Stimulated activated CD8-positive, alpha-beta memory T cell treated with anti-CD3 and anti-CD28 coated beads, Interleukin-4, amount 100 ng/mL, for 24 hours (primary cell): Measurements from ENCODE around the gene ARHGAP18.

ENCODE experiments used
- DNase-seq: peaks from one replicate; pipeline ENCODE4 v3.0.0-alpha.2; 2020; ENCODE audit warnings: low read depth

Gene ARHGAP18

DNA sequence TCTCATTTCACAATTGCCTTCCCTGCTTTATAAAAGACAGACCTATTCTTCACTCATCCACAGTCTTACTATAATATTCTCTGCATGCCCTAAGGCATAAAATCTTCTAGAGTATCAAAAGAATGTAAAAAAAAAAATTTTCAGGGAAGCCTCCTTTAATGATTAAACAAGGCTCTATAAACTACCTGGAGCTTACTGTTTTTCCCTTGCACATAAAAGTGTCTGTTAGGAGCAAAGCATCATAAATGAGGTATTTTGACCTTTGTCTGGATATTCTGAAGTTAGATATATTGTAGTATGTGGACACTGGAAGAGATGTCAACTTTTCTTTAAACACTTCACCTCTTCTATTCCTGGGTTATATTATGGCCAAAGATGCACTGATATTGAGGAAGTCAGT lies 97.5 kb downstream of the ARHGAP18 start:
- no peak for DNase-seq

DNA sequence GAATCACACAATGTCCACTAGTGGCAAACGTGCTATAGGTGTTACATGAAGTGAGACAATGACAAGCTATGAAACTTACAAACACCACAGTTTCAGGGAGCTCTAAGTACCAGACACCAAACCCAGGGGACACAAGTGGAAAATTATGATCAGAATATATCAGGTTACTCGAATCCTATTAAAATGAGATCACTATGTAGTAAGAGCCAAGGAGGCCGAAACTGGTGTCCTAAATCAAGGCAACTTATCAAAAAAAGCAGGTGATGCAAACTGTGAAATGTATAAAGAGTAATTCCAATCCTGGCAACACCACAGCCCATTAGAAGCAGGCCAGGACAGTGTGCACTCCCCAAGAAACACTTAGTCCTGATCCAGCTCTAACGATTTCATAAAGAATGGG lies 100.3 kb downstream of the ARHGAP18 start:
- no peak for DNase-seq

DNA sequence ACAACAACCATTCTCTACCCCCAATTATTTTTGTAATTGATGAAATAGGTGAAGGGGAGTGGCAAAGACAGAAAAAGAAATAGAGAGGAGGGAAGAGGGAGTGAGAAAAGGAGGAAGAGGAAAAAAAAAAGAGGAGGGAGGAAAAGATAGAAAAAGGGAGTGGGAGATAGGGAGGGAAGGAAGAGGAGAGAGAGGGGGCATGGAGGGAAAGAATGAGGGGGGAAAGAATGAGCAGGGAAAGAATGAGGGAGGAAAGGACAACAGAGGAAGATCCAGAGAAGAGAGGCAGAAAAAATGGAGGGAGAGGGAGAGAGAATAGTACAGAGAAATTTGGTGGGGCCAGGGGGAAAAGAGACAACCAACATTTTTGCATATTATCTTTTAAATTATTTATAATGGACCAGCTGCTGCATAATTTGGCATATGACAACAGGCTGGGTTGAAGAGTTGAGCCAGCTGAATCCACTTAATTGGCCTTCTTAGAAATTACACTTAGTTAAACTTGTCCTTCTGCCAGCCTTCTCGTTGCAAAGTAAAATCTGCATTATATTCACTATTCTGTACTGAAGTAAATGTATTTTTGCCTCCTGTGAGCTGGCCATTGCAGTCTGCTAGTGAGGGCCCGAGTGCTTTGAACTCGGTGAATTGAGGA lies 101.0 kb downstream of the ARHGAP18 start:
- no peak for DNase-seq

DNA sequence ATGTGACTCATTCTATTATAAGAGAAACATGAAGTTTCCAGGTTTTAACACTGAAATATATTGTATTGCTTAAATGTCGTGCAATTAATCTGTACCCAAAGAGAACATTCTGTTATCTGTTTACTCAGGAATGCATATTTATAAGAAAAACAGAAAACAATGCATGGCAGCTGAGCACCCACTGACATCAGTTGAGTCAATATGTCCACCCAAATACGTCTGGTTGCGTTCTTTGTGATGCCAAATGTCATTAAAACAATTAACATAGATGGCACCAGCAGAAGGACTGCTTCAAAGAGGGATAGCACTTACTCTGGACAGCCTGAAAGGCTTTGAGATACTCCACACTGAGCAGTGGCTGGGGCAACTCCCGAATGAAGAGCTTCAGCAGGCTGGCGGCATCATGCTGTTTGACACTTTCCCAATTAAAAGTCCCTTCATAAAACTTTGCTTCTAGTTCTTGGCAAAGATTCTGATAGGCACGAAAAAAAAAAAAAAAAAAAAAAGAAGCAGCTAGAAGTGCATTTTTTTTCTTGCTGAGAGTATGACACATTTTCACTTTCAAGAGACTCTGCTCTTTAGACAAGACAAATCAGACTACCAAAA lies 102.3 kb downstream of the ARHGAP18 start:
- no peak for DNase-seq

DNA sequence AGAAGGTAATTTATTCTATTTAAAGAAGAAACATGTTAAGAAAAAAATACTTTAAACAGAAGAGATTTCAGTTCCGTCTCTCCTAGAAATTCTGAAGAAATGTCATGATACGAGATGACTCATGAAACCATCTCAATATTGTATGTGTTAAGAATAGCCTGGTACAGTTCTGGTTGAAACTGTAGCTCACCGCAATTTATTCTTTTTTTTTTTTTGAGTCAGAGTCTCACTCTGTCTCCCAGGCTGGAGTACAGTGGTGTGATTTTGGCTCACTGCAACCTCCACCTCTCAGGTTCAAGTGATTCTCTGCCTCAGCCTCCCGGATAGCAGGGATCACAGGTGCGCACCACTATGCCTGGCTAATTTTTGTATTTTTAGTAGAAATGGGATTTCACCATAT lies 103.3 kb downstream of the ARHGAP18 start:
- no peak for DNase-seq

DNA sequence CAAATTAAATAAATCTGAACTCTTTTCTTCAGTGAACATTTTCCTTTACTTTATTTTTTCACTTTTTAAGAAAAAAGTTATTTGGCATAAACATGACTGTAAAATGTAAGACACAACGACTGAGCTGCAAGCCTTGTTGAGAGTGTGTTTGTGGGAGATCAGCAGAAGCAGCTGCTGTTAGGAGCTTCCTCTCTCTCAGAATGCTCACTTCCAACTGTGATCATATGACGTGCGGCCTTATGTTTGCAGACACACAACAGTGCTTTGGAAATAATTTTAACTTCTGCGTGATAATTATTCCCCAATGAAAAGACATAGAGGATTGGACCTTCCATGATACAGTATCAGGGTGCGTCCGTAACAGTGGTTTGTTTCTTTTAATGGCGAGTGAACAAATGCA lies 104.0 kb downstream of the ARHGAP18 start:
- DNase-seq, result no peak

DNA sequence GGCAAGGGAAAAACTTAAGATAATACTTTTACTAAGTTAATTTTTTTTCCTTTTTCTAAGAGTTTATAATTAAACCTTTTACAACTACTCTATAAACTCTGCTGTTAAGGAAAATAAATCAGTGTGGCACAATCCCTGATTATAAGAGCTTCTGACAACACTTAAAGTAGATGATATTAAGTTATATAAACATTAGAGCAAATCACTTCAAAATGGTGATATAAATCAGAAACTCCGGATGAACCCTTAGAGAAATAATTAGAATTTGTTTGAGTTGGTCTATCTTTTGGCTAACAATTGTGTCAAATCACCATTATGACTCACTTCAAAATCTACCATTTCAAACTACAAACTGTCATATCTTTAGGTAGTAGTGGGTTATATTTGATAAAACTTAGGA lies 104.9 kb downstream of the ARHGAP18 start:
- no peak for DNase-seq

DNA sequence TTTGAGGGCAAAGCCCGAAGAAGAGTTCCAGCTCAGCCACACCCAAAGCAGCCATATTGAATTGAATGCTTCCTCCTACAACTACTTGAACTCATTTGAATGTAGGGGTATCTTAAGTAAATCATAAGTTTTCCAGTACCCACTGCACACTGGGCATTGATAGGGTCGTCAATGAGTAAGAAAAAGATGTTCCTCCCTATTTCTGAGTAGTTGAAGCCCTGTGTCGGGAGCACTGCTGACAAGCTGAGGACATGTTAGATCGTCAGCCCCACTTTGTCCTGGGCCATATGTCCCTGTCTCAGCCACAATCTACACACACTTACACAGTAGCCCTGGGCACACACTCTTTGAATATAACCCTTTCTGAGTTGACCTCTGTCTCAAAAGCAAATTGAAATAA lies 105.7 kb downstream of the ARHGAP18 start:
- DNase-seq, result no peak

DNA sequence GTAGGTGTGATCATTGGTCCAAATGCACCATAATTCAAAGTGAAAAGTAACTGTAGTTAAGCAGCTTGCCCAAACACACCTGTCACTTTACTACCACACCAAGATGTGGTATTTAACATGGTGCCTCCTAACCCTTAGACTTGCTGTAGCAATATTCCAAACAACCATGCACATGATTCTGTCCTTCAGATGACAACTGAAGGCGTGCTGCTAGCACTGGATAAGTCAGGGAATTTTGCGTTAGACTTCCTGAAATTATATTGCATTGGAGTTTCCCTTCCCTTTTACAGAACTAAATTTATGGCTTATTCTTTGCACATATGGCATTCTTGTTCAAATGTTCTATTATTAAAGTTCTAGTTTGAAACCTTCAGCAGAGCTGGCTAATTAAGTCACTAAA lies 106.2 kb downstream of the ARHGAP18 start:
- no peak for DNase-seq

DNA sequence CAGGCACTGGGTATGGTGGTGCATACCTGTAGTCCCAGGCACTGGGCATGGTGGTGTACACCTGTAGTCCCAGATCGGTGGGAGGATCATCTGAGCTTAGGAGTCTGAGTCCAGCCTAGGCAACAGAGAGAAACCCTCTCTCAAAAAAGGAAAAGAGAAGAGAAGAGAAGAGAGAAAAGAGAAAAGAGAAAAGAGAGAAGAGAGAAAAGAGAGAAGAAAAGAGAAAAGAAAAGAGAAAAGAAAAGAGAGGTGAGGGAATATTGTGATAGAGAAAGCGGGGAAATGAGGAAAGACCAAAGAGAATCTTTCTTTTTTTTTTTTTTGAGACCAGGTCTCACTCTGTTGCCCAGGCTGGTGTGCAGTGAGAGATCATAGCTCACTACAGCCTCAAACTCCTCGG lies 108.7 kb downstream of the ARHGAP18 start:
- no peak for DNase-seq

DNA sequence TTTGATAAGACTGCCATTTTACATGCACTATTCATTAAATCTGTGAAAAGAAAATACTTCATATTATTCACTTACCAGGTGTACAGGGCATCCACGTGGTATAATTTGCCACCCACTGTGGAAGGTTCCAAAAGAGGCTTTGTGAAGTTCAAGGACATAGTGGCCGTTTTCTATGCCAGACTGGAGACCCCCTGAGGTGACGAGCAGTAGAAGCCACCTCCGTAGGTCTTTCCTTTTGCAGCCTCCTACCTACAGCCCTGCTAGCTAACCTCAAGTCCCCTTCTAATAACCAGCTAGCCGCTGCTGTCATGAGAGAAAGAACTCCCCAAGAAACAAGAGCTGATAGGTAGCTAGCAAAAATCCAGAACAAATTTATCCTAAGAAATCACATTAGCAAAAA lies 110.5 kb downstream of the ARHGAP18 start:
- no peak for DNase-seq

DNA sequence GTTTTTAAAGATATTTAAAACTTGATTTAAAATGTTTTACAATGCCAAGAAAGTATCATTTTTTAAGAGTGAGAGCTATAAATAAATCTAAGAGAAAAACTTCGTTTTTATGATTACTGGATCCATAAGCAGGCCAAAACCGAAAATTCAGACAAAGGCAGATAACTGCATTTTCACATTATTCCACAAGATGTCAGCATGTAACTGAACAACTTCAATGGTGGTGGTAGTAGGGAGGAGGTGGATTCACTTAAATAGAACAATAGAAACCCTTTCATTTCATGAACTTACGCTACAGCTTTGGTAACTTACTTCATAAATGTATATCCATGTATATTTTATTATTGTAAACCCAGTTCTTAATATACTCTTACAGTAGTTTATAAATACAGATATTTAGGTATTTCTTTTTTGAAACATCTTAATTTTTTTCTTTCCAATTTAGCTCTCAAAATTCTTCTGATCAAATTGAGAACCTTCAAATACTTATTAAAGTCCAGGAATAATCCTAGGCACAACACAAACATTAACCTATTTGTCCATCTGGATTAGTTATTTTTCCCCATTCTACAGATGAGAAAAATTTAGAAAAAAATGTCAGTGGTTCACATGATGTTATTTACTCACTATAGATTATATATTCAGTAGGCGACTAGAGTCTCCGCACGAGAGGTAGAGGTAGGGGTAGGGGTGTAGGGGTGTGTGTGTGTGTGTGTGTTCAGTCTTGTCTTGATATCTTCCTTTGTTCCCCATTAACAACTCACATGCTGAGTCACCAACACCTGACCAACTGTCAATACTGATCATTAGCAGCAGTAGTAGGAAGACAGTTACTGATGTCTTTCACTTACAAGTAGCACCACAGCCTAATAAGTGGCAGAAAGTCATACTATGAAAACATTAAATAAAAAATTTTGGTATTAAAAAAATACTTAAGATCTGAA lies 111.5 kb downstream of the ARHGAP18 start:
- DNase-seq, result no peak

DNA sequence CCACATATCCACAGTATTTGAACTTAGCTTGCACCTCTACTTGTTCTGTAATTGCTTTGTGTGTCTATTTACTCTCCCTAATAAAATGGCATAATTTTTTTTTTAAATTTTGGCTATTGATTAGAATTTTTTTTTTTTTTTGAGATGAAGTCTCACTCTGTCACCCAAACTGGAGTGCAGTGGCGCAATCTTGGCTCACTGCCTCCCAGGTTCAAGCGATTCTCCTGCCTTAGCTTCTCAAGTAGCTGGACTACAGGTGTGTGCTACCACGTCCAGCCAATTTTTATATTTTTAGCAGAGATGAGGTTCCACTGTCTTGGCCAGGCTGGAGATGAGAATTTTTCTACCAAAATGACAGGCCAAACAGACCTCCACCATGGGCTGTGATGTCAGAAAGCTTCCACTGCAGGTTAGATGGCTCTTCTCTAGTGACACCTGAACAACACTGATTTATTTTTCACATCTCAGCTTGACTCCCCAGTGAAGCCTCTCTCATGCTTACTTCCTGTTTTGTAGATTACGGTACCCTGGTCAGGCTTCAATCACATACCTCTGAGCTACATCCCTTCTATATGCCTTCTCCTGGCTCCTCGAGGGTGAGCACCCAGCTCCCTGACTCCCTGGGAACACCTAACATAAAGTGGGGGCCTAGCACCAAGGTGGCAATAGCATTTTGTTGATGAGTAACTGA lies 112.8 kb downstream of the ARHGAP18 start:
- DNase-seq, result no peak

DNA sequence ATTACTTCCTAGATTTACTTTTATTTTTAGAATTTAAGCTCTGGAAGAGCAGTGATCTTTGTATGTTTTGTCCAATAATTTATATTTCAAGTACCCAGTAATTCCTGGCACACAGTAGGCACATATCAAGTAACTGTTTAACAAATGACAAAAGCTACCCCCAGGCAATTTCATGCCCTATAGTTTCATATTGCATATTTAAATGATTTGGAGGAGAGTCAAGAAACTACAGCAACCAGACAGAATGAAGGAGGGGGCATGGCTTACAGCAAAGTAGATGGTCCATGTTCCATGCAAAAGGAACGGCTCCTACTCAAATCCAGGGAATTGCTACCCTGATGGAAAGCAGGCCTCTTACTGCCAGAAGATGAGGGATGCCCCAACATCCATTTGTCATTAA lies 113.5 kb downstream of the ARHGAP18 start:
- DNase-seq, result no peak

DNA sequence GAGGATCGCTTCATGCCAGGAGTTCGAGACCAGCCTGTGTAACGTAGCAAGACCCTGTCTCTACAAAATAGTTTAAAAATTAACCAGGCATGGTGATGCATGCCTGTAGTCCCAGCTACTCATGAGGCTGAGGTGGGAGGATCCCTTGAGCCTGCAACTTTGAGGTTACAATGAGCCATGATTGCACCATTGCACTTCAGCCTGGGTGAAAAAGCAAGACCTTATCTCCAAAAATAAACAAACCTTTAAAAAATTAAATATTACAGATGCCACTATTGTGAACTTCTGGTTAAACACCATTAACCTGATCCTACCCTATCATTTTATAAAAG lies 116.8 kb downstream of the ARHGAP18 start:
- DNase-seq, result no peak

DNA sequence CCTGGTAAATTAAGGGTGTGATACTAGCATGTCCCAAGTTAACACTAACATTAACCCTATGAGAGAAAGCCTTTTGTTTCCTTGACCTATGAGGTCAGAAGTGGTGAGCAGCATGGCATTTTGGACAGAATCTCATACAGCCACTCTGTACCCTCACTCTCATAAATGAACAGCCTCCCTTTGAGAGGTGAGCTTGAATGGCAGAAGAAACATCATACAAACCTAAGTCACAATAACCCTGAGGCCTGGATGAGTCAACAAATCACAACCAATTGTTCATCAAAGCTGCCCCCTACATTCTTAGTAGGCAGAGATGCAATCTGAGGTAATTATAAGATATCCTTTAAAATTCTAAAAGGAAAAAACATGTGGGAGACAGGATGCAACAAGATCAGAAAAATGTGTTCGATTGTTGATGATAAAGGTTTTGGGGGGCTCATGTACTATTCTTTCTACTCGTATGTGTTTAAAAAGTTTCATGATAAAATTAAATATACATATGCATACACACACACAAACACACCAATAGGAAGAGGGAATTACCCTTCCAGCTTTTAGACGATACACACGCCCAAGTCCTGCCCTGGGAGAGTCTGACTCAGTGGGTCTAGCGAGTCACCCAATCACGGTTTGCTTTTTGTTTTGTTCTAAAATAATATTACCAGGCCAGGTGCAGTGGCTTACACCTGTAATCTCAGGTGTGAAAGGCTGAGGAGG lies 117.3 kb downstream of the ARHGAP18 start:
- DNase-seq, result no peak

DNA sequence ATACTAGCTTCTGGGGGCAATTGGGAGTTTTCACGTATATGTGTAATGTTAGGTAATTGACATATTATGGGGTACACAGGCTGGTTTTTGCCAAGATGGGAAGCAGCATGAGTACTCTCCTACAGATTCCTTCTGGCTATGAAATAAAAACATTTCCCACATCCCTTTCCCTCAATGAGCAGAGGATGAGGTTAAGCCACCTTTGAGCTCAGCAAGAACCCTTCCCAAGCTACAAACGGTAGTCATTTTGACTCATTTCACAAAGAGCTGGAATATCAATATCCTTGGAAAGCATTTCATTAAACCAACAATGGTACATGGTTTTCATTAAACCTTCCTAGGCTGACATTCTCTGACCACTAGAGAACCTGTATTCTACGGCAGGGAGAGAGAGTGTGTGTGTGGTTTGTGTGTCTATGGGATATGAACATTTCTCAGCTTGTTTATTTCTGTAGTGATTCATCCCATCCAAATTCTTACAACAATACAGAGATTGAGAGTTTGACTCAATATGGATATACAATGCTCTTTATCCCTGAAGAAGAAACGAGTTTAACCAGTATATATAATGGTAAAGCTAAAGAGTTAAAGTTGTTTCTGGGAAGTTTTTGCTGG lies 119.5 kb downstream of the ARHGAP18 start:
- no peak for DNase-seq

DNA sequence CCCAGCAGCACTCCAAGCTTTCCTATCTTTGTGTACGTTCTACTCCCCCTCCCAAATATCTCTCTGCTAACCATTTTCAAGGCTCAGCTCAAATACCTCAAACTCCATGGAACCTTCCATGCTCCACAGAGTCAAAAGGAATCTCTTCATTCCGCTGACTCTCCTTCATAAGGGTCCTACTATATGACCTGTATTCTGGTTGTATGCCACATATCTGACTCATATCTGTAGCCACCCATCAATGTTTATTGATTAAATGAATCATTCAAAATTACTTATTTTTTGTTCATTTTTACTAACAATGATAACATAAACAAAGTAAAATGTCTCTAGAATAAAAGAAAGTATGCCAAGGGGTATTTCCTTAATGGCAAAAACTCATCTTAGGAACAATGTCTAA lies 123.2 kb downstream of the ARHGAP18 start:
- no peak for DNase-seq

DNA sequence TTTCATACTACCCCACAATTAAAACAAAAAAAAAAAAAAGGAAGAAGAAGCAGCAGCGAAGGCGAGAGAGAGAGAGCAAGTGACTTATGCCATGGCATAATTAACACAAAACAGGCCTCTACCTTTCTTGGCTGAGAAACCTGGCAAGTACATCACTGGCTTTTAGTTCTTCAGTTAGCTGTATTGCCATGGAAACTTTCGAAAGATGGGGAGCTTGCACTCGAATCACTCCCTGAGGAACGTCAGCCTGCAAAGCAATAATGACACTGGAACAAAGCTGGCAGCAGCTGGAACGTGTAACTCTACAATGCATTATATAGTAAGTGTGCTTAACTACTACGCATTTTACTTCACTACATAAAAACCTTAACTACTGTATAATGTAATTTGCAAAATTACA lies 126.1 kb downstream of the ARHGAP18 start:
- no peak for DNase-seq

DNA sequence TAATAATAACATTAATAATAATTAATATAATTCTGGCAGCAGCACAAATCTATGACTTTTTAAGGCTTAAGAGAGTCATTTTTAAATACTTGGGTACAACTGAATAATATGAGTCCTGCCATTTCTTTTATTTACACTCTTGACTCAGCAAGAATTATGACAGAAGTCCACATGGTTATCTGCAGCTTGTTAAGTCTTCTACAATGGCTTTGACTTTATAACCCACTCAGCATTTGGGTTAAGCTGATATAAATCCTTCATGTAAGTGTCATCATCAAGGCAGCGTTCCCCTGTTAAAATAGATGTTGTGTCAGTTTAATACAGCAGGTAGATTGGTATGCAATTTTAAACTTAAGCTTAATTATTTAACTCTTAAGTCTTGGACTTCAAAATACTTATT lies 131.7 kb downstream of the ARHGAP18 start:
- no peak for DNase-seq

DNA sequence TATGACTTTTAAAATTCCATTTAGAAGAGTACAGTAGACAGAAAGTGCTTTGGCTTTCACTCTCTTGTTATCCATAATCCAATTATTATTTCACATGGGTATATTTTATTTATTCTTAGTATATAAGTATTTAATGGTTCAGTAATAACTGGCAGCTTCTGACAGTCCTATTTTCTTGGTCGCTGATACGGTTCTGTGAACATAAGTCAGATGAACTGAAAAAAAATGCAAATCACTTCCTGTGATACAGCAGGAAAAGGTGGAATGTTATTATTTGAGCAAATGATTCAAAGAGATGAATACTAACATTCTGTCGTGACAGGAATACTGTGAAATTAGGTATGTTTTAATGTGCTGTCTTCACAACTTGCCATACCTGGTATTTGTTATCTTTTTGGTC lies 132.3 kb downstream of the ARHGAP18 start:
- no peak for DNase-seq

DNA sequence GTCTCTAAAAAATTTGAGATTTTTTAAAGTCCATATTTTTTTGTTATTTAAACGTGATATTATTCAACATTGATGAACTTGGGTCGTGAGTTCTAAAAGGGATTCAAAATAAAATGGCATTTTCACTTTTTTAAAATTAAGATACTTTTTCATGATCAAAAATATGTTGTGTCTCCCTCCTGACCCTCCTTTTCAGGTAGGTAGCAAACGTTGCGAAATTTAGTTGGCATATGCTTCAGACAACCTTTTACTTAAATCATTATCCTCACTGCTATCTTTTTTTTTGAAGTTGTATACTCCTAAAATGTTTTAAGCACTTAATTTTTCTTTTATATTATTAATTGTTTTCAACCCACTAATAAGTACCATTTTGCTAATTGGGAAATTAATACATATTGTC lies 133.5 kb downstream of the ARHGAP18 start:
- no peak for DNase-seq
